ENCODE results near the gene TNFSF13B. TPM values are rescaled to one million over a fixed set of nuclear protein-coding genes. Genes with fewer than 3 reads are reported as not detected.
A peak's percentile ranks its signal among the peaks of the same experiment; 100 is the strongest.

The TNFSF13B gene
- total and polyA plus RNA-seq, 2 donors: 7.4 to 12.2 TPM

DNA sequence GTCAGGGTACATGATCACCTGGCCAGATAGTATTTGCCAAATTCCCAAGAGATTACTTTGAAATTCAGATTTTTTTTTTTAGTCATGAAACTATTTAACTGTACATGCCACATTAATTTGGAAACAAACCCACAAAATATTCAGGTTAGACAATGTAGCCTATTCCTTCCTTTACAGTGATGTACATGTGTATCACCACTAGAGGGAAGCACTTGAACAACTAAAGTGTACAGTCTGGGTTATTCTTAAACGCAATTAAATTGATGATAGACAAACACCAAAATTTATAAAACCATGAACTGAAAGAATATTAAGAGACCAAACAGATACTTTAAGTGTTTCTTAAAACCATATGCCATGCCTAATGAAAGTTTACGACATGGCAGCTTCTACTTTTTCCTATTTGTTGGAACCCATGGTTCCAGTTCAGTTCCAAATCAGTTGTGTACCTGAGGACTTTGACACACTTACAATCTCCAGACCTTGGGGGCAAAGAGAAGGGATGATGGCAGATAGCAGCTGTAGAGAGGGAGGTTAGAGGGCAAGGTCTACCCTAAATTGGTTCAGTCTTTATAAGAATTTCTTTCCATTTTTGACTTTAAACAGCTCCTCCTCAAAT, 52.8 kb downstream of the TNFSF13B start:
- no peaks in the 10 kb centered on the region for H3K9me3 ChIP-seq (ENCODE audit: control insufficient read depth in 2 of 2, insufficient read depth in 1 of 2, low read length in 1 of 2)
- no peak overlapping the region for H3K27ac ChIP-seq (ENCODE audit: low read depth in 1 of 2, low read length in 1 of 2)
- DNase-seq (ENCODE audit: low read depth in 6 of 9, low spot score in 9 of 9): peak in 5 of 9 donors; percentile 12 to 66 (median 22)
- no peaks in the 10 kb centered on the region for H3K36me3 ChIP-seq (ENCODE audit: control insufficient read depth in 2 of 2, insufficient read depth in 2 of 2, low read length in 1 of 2)
- no peaks in the 10 kb centered on the region for H3K27me3 ChIP-seq (ENCODE audit: control insufficient read depth in 2 of 2, insufficient read depth in 1 of 2, low read length in 1 of 2)
- 35% methylated on average over 2 of the region's 2 CpGs for WGBS
- peaks cover 0 to 2% of the 10 kb centered on the region in 2 donors for H3K4me1 ChIP-seq (ENCODE audit: control insufficient read depth in 2 of 2, insufficient read depth in 2 of 2, low read length in 2 of 2)
- H3K4me3 ChIP-seq (ENCODE audit: low read length in 2 of 2): no peak overlapping the region

DNA sequence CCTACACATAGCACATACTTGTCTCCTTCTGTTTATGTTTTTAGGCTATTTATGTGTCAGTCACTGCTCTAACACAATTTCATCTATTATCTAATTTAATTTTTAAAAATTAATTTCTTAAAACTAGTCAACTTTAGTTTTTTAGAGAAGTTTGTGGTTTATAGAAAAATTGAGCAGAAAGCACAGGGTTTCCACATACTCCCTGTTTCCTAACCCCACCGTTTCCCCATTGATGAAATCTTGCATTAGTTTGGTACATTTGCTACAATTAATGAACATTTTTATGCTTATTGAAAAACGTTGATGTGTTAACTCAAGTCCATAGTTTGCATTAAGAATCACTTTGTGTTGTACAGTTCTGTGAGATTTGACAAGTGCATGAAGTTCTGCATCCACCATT, 53.5 kb downstream of the TNFSF13B start:
- DNase-seq (ENCODE audit: low read depth in 6 of 9, low spot score in 9 of 9): no peak
- H3K36me3 ChIP-seq (ENCODE audit: control insufficient read depth in 2 of 2, insufficient read depth in 2 of 2, low read length in 1 of 2): no peaks in the 10 kb centered on the region
- H3K9me3 ChIP-seq (ENCODE audit: control insufficient read depth in 2 of 2, insufficient read depth in 1 of 2, low read length in 1 of 2): no peaks in the 10 kb centered on the region
- no peaks in the 10 kb centered on the region for H3K27me3 ChIP-seq (ENCODE audit: control insufficient read depth in 2 of 2, insufficient read depth in 1 of 2, low read length in 1 of 2)
- H3K4me1 ChIP-seq (ENCODE audit: control insufficient read depth in 2 of 2, insufficient read depth in 2 of 2, low read length in 2 of 2): peaks cover 0 to 2% of the 10 kb centered on the region in 2 donors
- H3K27ac ChIP-seq (ENCODE audit: low read depth in 1 of 2, low read length in 1 of 2): no peak overlapping the region
- no peak overlapping the region for H3K4me3 ChIP-seq (ENCODE audit: low read length in 2 of 2)
- WGBS: 60% methylated on average over 2 of the region's 2 CpGs

DNA sequence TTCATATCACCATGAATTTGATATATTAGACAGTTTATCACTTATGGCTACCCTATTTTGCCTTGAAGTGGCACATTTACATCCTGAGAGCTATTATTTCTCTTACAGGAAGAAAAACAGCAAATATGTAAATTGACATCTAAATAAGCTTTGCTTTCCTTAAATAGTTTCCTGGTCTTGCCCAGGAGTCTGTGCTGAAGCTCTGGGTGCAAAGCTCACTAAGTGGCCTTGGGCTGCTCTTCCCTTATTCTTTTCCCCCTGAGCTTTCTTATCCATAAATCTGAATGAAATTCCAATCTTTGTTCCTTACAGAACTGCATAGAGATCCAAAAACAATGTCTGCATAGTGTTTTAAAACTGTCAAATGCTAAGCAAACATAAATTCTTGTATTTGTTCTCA, 56.3 kb downstream of the TNFSF13B start:
- peaks cover 0 to 2% of the 10 kb centered on the region in 2 donors for H3K4me1 ChIP-seq (ENCODE audit: control insufficient read depth in 2 of 2, insufficient read depth in 2 of 2, low read length in 2 of 2)
- H3K36me3 ChIP-seq (ENCODE audit: control insufficient read depth in 2 of 2, insufficient read depth in 2 of 2, low read length in 1 of 2): no peaks in the 10 kb centered on the region
- no peak overlapping the region for H3K27ac ChIP-seq (ENCODE audit: low read depth in 1 of 2, low read length in 1 of 2)
- no peak for DNase-seq (ENCODE audit: low read depth in 6 of 9, low spot score in 9 of 9)
- no peaks in the 10 kb centered on the region for H3K27me3 ChIP-seq (ENCODE audit: control insufficient read depth in 2 of 2, insufficient read depth in 1 of 2, low read length in 1 of 2)
- no peaks in the 10 kb centered on the region for H3K9me3 ChIP-seq (ENCODE audit: control insufficient read depth in 2 of 2, insufficient read depth in 1 of 2, low read length in 1 of 2)
- no peak overlapping the region for H3K4me3 ChIP-seq (ENCODE audit: low read length in 2 of 2)

DNA sequence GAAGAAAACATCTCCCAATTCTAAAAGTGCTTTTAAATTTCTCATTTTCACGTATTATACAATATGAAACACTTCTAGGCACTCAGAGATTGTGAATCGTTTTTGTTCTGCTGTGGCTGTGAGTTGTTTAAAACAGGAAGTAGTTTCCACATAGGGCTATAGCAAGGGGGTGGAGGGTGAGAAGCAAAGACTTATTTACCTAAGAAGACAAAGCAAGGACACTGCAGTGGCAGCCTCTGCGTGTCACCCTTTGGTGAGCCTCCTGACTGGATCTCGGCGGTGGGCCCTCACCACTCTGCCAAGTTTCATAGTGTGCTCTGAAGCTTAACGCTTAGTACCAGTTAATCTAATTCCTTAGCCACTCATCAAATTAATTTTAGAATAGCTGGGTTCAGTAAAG, 56.8 kb downstream of the TNFSF13B start:
- H3K27me3 ChIP-seq (ENCODE audit: control insufficient read depth in 2 of 2, insufficient read depth in 1 of 2, low read length in 1 of 2): no peaks in the 10 kb centered on the region
- H3K4me3 ChIP-seq (ENCODE audit: low read length in 2 of 2): no peak overlapping the region
- WGBS: 54% methylated on average over 6 of the region's 6 CpGs
- H3K9me3 ChIP-seq (ENCODE audit: control insufficient read depth in 2 of 2, insufficient read depth in 1 of 2, low read length in 1 of 2): no peaks in the 10 kb centered on the region
- DNase-seq (ENCODE audit: low read depth in 6 of 9, low spot score in 9 of 9): peak in 6 of 9 donors; percentile 3 to 63 (median 22)
- H3K36me3 ChIP-seq (ENCODE audit: control insufficient read depth in 2 of 2, insufficient read depth in 2 of 2, low read length in 1 of 2): no peaks in the 10 kb centered on the region
- H3K4me1 ChIP-seq (ENCODE audit: control insufficient read depth in 2 of 2, insufficient read depth in 2 of 2, low read length in 2 of 2): peaks cover 0 to 2% of the 10 kb centered on the region in 2 donors
- H3K27ac ChIP-seq (ENCODE audit: low read depth in 1 of 2, low read length in 1 of 2): no peak overlapping the region

DNA sequence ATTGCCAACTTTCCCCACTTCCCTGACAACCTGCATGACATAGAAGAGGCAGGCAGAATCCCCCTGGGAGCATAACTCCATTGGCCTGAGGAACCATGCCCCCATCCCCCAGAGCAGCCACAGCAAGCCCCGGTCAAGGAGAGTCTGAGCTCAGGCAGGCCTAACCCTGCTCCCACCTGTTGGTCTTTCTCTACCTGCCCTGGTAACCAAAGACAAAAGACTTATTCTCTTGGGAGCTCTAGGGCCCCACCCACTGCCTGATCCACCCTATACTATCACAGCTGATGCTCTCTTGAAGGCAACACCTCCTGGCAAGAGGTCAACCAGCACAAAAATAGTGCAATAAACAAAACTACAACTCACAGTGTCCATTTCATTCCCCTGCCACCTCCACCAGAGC, 59.3 kb downstream of the TNFSF13B start:
- no peak for DNase-seq (ENCODE audit: low read depth in 6 of 9, low spot score in 9 of 9)
- Histone ChIP-seq H3K36me3 (ENCODE audit: control insufficient read depth in 2 of 2, insufficient read depth in 2 of 2, low read length in 1 of 2) (no peaks in the 10 kb centered on the region), H3K27ac (ENCODE audit: low read depth in 1 of 2, low read length in 1 of 2) (no peak overlapping the region), H3K4me3 (ENCODE audit: low read length in 2 of 2) (no peak overlapping the region), H3K9me3 (ENCODE audit: control insufficient read depth in 2 of 2, insufficient read depth in 1 of 2, low read length in 1 of 2) (no peaks in the 10 kb centered on the region), H3K4me1 (ENCODE audit: control insufficient read depth in 2 of 2, insufficient read depth in 2 of 2, low read length in 2 of 2) (peaks cover 0 to 2% of the 10 kb centered on the region in 2 donors), H3K27me3 (ENCODE audit: control insufficient read depth in 2 of 2, insufficient read depth in 1 of 2, low read length in 1 of 2) (no peaks in the 10 kb centered on the region)
- WGBS: 95% methylated on average over 1 of the region's 1 CpG

DNA sequence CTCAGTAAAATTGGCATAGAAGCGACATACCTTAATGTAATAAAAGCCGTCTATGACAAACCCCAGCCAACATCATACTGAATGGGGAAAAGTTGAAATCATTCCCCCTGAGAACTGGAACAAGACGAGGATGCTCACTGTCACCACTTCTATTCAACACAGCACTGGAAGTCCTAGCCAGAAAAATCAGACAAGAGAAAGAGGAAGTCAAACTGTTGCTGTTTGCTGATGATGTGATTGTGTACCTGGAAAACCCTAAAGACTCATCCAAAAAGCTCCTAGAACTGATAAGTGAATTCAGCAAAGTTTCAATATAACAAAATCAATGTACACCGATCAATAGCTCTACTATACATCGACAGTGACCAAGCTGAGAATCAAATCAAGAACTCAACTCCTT, 63.3 kb downstream of the TNFSF13B start:
- no peak for DNase-seq (ENCODE audit: low read depth in 6 of 9, low spot score in 9 of 9)
- Histone ChIP-seq H3K27me3 (ENCODE audit: control insufficient read depth in 2 of 2, insufficient read depth in 1 of 2, low read length in 1 of 2) (peaks cover 0 to 4% of the 10 kb centered on the region in 2 donors), H3K4me3 (ENCODE audit: low read length in 2 of 2) (no peak overlapping the region), H3K4me1 (ENCODE audit: control insufficient read depth in 2 of 2, insufficient read depth in 2 of 2, low read length in 2 of 2) (no peaks in the 10 kb centered on the region), H3K27ac (ENCODE audit: low read depth in 1 of 2, low read length in 1 of 2) (no peak overlapping the region), H3K36me3 (ENCODE audit: control insufficient read depth in 2 of 2, insufficient read depth in 2 of 2, low read length in 1 of 2) (no peaks in the 10 kb centered on the region), H3K9me3 (ENCODE audit: control insufficient read depth in 2 of 2, insufficient read depth in 1 of 2, low read length in 1 of 2) (no peaks in the 10 kb centered on the region)
- WGBS: 73% methylated on average over 5 of the region's 5 CpGs

DNA sequence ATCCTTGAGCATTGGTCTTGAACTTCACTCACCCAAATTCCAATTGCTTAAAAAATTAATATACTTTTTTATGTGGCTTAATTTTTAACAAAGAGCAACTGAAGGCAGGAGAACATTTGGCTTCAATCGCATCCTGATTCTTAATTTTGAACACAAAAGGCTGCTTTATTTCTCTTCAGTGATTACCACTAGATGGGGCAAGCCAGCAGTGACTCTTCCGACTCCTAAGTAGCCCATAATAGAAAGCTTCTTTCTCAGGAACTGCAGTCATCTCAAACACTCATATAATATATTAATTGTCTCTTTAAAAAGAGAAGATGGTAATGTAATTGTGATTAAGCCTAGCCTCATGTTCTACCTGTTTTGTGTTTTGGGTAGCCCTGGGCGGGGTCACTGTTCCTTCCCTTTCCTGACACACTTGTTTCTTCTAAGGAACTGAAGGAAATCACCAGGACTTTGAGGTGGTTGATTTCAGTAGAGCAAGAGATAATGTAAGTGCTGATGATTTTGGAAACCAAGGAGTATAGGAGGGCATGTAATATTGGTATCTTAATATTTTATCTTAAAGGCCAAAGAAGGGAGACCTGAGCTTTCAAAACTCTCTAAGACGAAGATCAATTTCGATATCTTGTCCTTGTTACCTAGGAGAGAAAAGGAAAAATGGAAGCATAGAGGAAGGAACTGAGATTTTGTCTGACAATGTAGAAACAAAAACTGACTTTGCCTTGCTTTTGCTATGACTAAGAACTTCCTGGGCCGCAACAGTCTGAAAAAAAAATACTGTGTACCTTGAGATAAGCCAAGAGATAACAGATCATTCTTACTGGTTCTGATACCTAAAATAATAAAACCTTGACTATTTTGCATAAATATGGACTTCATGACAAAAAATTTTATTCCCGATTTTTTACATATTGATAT, 73.1 kb downstream of the TNFSF13B start:
- WGBS: 64% methylated on average over 7 of the region's 7 CpGs
- no peaks in the 10 kb centered on the region for H3K36me3 ChIP-seq (ENCODE audit: control insufficient read depth in 2 of 2, insufficient read depth in 2 of 2, low read length in 1 of 2)
- H3K27ac ChIP-seq (ENCODE audit: low read depth in 1 of 2, low read length in 1 of 2): no peak overlapping the region
- no peak overlapping the region for H3K4me3 ChIP-seq (ENCODE audit: low read length in 2 of 2)
- peaks cover 0 to under 1% of the 10 kb centered on the region in 2 donors for H3K27me3 ChIP-seq (ENCODE audit: control insufficient read depth in 2 of 2, insufficient read depth in 1 of 2, low read length in 1 of 2)
- no peaks in the 10 kb centered on the region for H3K9me3 ChIP-seq (ENCODE audit: control insufficient read depth in 2 of 2, insufficient read depth in 1 of 2, low read length in 1 of 2)
- DNase-seq (ENCODE audit: low read depth in 6 of 9, low spot score in 9 of 9): peak in 1 of 9 donors; percentile 31
- no peaks in the 10 kb centered on the region for H3K4me1 ChIP-seq (ENCODE audit: control insufficient read depth in 2 of 2, insufficient read depth in 2 of 2, low read length in 2 of 2)

DNA sequence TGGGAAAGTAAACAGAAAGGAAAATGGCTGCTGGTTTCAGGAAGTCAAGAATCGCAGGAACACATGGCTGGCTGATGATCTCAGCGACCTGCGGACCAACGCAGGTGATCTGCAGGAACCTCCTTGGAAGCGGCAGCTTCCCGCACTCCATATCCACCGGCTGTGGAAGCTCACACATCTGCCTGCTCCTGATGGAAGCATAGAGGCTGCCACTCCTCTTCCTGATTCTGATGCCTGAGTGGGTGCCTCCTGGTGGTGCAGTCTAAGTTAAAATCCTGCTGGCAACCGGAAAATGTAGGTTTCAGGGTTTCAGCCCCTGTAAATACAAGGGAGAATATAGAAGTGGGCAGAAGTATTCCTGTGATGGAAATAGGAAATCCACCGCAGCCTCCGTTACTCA, 75.5 kb downstream of the TNFSF13B start:
- no peaks in the 10 kb centered on the region for H3K4me1 ChIP-seq (ENCODE audit: control insufficient read depth in 2 of 2, insufficient read depth in 2 of 2, low read length in 2 of 2)
- no peak overlapping the region for H3K27ac ChIP-seq (ENCODE audit: low read depth in 1 of 2, low read length in 1 of 2)
- DNase-seq (ENCODE audit: low read depth in 6 of 9, low spot score in 9 of 9): no peak
- no peaks in the 10 kb centered on the region for H3K9me3 ChIP-seq (ENCODE audit: control insufficient read depth in 2 of 2, insufficient read depth in 1 of 2, low read length in 1 of 2)
- no peaks in the 10 kb centered on the region for H3K36me3 ChIP-seq (ENCODE audit: control insufficient read depth in 2 of 2, insufficient read depth in 2 of 2, low read length in 1 of 2)
- WGBS: 97% methylated on average over 10 of the region's 10 CpGs
- no peaks in the 10 kb centered on the region for H3K27me3 ChIP-seq (ENCODE audit: control insufficient read depth in 2 of 2, insufficient read depth in 1 of 2, low read length in 1 of 2)
- no peak overlapping the region for H3K4me3 ChIP-seq (ENCODE audit: low read length in 2 of 2)

DNA sequence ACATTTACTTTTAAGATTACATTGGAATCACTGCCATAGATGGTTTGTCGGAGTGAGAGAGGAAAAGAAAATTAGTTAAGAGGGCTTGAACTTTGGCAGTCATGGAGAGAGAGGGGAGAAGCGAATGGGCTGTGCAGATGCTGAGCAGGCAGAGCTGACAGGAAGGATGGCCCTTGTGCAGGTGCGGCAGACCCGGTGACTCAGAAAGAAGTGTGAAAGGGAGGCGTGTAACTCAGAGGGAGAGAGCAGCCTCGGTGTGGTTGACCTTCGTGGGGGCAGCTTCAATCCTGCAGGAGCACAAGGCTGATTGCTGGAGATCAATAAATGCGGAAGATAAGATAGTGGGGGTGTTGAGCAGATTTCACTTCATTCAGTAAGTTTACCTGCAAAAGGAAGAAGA, 76.9 kb downstream of the TNFSF13B start:
- 79% methylated on average over 8 of the region's 8 CpGs for WGBS
- no peak overlapping the region for H3K4me3 ChIP-seq (ENCODE audit: low read length in 2 of 2)
- H3K4me1 ChIP-seq (ENCODE audit: control insufficient read depth in 2 of 2, insufficient read depth in 2 of 2, low read length in 2 of 2): no peaks in the 10 kb centered on the region
- no peaks in the 10 kb centered on the region for H3K36me3 ChIP-seq (ENCODE audit: control insufficient read depth in 2 of 2, insufficient read depth in 2 of 2, low read length in 1 of 2)
- no peak for DNase-seq (ENCODE audit: low read depth in 6 of 9, low spot score in 9 of 9)
- no peak overlapping the region for H3K27ac ChIP-seq (ENCODE audit: low read depth in 1 of 2, low read length in 1 of 2)
- no peaks in the 10 kb centered on the region for H3K27me3 ChIP-seq (ENCODE audit: control insufficient read depth in 2 of 2, insufficient read depth in 1 of 2, low read length in 1 of 2)
- no peaks in the 10 kb centered on the region for H3K9me3 ChIP-seq (ENCODE audit: control insufficient read depth in 2 of 2, insufficient read depth in 1 of 2, low read length in 1 of 2)
